CD4-positive, alpha-beta T cell treated with Interleukin-17A for 1 hour (primary cell): ENCODE measurements around the gene NELL1.
"Not testable (repeated sequence)": the region's sequence is repeated elsewhere in the genome, so short reads cannot be mapped to it uniquely, and the experiment has no call there.

ENCODE experiments used
- DNase-seq: peaks from one replicate; pipeline ENCODE4 v3.0.0-alpha.2; 2020

The NELL1 gene

GRCh38 chr11:21258414-21258813 is 589.0 kb downstream of the NELL1 start:
- no peak for DNase-seq

- DNase-seq: no peak
Observed at GRCh38 chr11:21260101-21260500, 590.7 kb downstream of the NELL1 start.

GRCh38 chr11:21262992-21263391 is 593.6 kb downstream of the NELL1 start:
- no peak for DNase-seq

GRCh38 chr11:21264125-21264524 is 594.7 kb downstream of the NELL1 start:
- DNase-seq: no peak

GRCh38 chr11:21268036-21268435 is 598.6 kb downstream of the NELL1 start:
- DNase-seq: no peak

GRCh38 chr11:21272139-21272538 is 602.8 kb downstream of the NELL1 start:
- DNase-seq: not testable (repeated sequence)

- no peak for DNase-seq
Observed at GRCh38 chr11:21278840-21279239, 609.5 kb downstream of the NELL1 start.

- DNase-seq: no peak
Observed at GRCh38 chr11:21285104-21285503, 615.7 kb downstream of the NELL1 start.

GRCh38 chr11:21289686-21290085 is 620.3 kb downstream of the NELL1 start:
- no peak for DNase-seq

- DNase-seq: no peak
Observed at GRCh38 chr11:21295508-21295907, 626.1 kb downstream of the NELL1 start.

GRCh38 chr11:21301981-21302380 is 632.6 kb downstream of the NELL1 start:
- no peak for DNase-seq

GRCh38 chr11:21306739-21307358 is 637.5 kb downstream of the NELL1 start:
- no peak for DNase-seq

- DNase-seq: no peak
Observed at GRCh38 chr11:21307874-21308273, 638.5 kb downstream of the NELL1 start.

- no peak for DNase-seq
Observed at GRCh38 chr11:21316591-21316990, 647.2 kb downstream of the NELL1 start.

GRCh38 chr11:21321072-21321471 is 651.7 kb downstream of the NELL1 start:
- no peak for DNase-seq

- no peak for DNase-seq
Observed at GRCh38 chr11:21321530-21321929, 652.1 kb downstream of the NELL1 start.

GRCh38 chr11:21323617-21324016 is 654.2 kb downstream of the NELL1 start:
- DNase-seq: no peak

- no peak for DNase-seq
Observed at GRCh38 chr11:21343204-21343603, 673.8 kb downstream of the NELL1 start.

- DNase-seq: no peak
Observed at GRCh38 chr11:21346361-21346760, 677.0 kb downstream of the NELL1 start.

- no peak for DNase-seq
Observed at GRCh38 chr11:21350613-21351012, 681.2 kb downstream of the NELL1 start.

GRCh38 chr11:21353425-21353824 is 684.0 kb downstream of the NELL1 start:
- DNase-seq: no peak

GRCh38 chr11:21364866-21365624 is 695.7 kb downstream of the NELL1 start:
- no peak for DNase-seq

- DNase-seq: no peak
Observed at GRCh38 chr11:21369947-21370346, 700.6 kb downstream of the NELL1 start.

- DNase-seq: no peak
Observed at GRCh38 chr11:21371044-21371443, 701.7 kb downstream of the NELL1 start.

GRCh38 chr11:21372672-21373071 is 703.3 kb downstream of the NELL1 start:
- no peak for DNase-seq
